ENCODE measurements around the gene SNX24.

- TF ChIP-seq, protein P1, sequence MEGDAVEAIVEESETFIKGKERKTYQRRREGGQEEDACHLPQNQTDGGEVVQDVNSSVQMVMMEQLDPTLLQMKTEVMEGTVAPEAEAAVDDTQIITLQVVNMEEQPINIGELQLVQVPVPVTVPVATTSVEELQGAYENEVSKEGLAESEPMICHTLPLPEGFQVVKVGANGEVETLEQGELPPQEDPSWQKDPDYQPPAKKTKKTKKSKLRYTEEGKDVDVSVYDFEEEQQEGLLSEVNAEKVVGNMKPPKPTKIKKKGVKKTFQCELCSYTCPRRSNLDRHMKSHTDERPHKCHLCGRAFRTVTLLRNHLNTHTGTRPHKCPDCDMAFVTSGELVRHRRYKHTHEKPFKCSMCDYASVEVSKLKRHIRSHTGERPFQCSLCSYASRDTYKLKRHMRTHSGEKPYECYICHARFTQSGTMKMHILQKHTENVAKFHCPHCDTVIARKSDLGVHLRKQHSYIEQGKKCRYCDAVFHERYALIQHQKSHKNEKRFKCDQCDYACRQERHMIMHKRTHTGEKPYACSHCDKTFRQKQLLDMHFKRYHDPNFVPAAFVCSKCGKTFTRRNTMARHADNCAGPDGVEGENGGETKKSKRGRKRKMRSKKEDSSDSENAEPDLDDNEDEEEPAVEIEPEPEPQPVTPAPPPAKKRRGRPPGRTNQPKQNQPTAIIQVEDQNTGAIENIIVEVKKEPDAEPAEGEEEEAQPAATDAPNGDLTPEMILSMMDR (IDR thresholded peaks at IDR 0.05): no peak
- TF ChIP-seq POLR2A (IDR thresholded peaks at IDR 0.05) (no peak), POLR2AphosphoS5 (IDR thresholded peaks at IDR 0.05) (no peak)
Measured at GRCh38 chr5:122951658-122952057, 106.2 kb downstream of the SNX24 start.
